Activated CD4-positive, alpha-beta T cell treated with anti-CD3 and anti-CD28 coated beads, Interleukin-2, amount 10 ng/mL, durations not matched to agents 24 days and 14 days (primary cell): ENCODE data around the gene SLC5A10. TPM values are rescaled to one million over a fixed set of nuclear protein-coding genes. Genes with fewer than 3 reads are reported as not detected.

Experiments used
- DNase-seq: peaks from one replicate; pipeline ENCODE4 v3.0.0; 2022
- H3K27ac Mint-ChIP-seq: one replicate; pipeline ENCODE4 v1.8.0; 2022; ENCODE audit warnings: mild to moderate bottlenecking, mixed read lengths
- H3K27me3 Mint-ChIP-seq: one replicate; pipeline ENCODE4 v1.8.0; 2022; ENCODE audit warnings: mixed read lengths
- H3K36me3 Mint-ChIP-seq: one replicate; pipeline ENCODE4 v1.8.0; 2022; ENCODE audit warnings: low read depth, mild to moderate bottlenecking, mixed read lengths
- H3K4me1 Mint-ChIP-seq: one replicate; pipeline ENCODE4 v1.8.0; 2021; ENCODE audit warnings: mixed read lengths
- H3K4me3 Mint-ChIP-seq: one replicate; pipeline ENCODE4 v1.8.0; 2022; ENCODE audit warnings: mild to moderate bottlenecking, moderate library complexity, mixed read lengths
- H3K9me3 Mint-ChIP-seq: one replicate; pipeline ENCODE4 v1.8.0; 2021; ENCODE audit warnings: mixed read lengths
- intact Hi-C: fragments of 100-400 bp; cut with micrococcal nuclease; formaldehyde crosslinking; loops from one replicate; pipeline ENCODE4 v1.15.1; 2023
- total RNA-seq: library from RNA; stranded (reverse); gene quantifications from 2 replicates; pipeline ENCODE4 v1.2.3, GENCODE V29; 2022

SLC5A10 gene
- total RNA-seq, 1 donor from 2014 or later = not detected

GRCh38 chr17:18990331-18990730 lies 38.4 kb downstream of the SLC5A10 start:
- Mint-ChIP-seq H3K36me3 (peaks cover 14% of the 10 kb centered on the region), H3K4me3 (no peak overlapping the region), H3K4me1 (peaks cover 12% of the 10 kb centered on the region), H3K27ac (no peak overlapping the region), H3K27me3 (no peaks in the 10 kb centered on the region), H3K9me3 (peaks cover 5% of the 10 kb centered on the region)
- intact Hi-C loops = no loop called here
- no peak for DNase-seq

- Mint-ChIP-seq H3K27me3 (no peaks in the 10 kb centered on the region), H3K4me1 (peaks cover 12% of the 10 kb centered on the region), H3K9me3 (peaks cover 6% of the 10 kb centered on the region), H3K36me3 (peaks cover 24% of the 10 kb centered on the region), H3K4me3 (no peak overlapping the region), H3K27ac (no peak overlapping the region)
- intact Hi-C loops = no loop called here
- no peak for DNase-seq
These were observed 39.8 kb downstream of the SLC5A10 start for GRCh38 chr17:18991531-18992315.

GRCh38 chr17:18992454-18993130 lies 40.6 kb downstream of the SLC5A10 start:
- no peaks in the 10 kb centered on the region for H3K27me3 Mint-ChIP-seq
- intact Hi-C loops = no loop called here
- H3K36me3 Mint-ChIP-seq = peaks cover 25% of the 10 kb centered on the region
- H3K4me1 Mint-ChIP-seq = peaks cover 12% of the 10 kb centered on the region
- H3K4me3 Mint-ChIP-seq = no peak overlapping the region
- DNase-seq = no peak
- no peak overlapping the region for H3K27ac Mint-ChIP-seq
- peaks cover 6% of the 10 kb centered on the region for H3K9me3 Mint-ChIP-seq

- H3K27me3 Mint-ChIP-seq = no peaks in the 10 kb centered on the region
- intact Hi-C loops = no loop called here
- no peak for DNase-seq
These were observed 42.1 kb downstream of the SLC5A10 start for GRCh38 chr17:18993905-18994526.

GRCh38 chr17:18994631-18995030 lies 42.7 kb downstream of the SLC5A10 start:
- intact Hi-C loops = no loop called here
- peaks cover 6% of the 10 kb centered on the region for H3K9me3 Mint-ChIP-seq
- H3K4me3 Mint-ChIP-seq = no peak overlapping the region

More at GRCh38 chr17:18993905-18994526, 42.1 kb downstream of the SLC5A10 start:
- Mint-ChIP-seq H3K4me1 (peaks cover 12% of the 10 kb centered on the region), H3K36me3 (peaks cover 20% of the 10 kb centered on the region), H3K9me3 (peaks cover 6% of the 10 kb centered on the region), H3K4me3 (no peak overlapping the region), H3K27ac (no peak overlapping the region)

GRCh38 chr17:18995220-18995619 lies 43.3 kb downstream of the SLC5A10 start:
- no peaks in the 10 kb centered on the region for H3K27me3 Mint-ChIP-seq
- H3K9me3 Mint-ChIP-seq = peaks cover 6% of the 10 kb centered on the region
- H3K4me1 Mint-ChIP-seq = peaks cover 12% of the 10 kb centered on the region
- no peak for DNase-seq
- no peak overlapping the region for H3K27ac Mint-ChIP-seq
- H3K4me3 Mint-ChIP-seq = no peak overlapping the region
- peaks cover 20% of the 10 kb centered on the region for H3K36me3 Mint-ChIP-seq
- intact Hi-C loops = no loop called here

More at GRCh38 chr17:18994631-18995030, 42.7 kb downstream of the SLC5A10 start:
- no peaks in the 10 kb centered on the region for H3K27me3 Mint-ChIP-seq
- H3K4me1 Mint-ChIP-seq = peaks cover 12% of the 10 kb centered on the region
- DNase-seq = no peak
- H3K27ac Mint-ChIP-seq = no peak overlapping the region
- H3K36me3 Mint-ChIP-seq = peaks cover 20% of the 10 kb centered on the region

- intact Hi-C loops = no loop called here
- peaks cover 20% of the 10 kb centered on the region for H3K36me3 Mint-ChIP-seq
- H3K4me3 Mint-ChIP-seq = no peak overlapping the region
- peaks cover 14% of the 10 kb centered on the region for H3K4me1 Mint-ChIP-seq
- no peak overlapping the region for H3K27ac Mint-ChIP-seq
- H3K9me3 Mint-ChIP-seq = peaks cover 6% of the 10 kb centered on the region
- no peak for DNase-seq
- no peaks in the 10 kb centered on the region for H3K27me3 Mint-ChIP-seq
These were observed 44.5 kb downstream of the SLC5A10 start for GRCh38 chr17:18996458-18996857.

- no peaks in the 10 kb centered on the region for H3K27me3 Mint-ChIP-seq
- H3K4me1 Mint-ChIP-seq = peaks cover 23% of the 10 kb centered on the region
- no peak for DNase-seq
- H3K27ac Mint-ChIP-seq = no peak overlapping the region
- H3K36me3 Mint-ChIP-seq = peaks cover 22% of the 10 kb centered on the region
- H3K4me3 Mint-ChIP-seq = no peak overlapping the region
- intact Hi-C loops = no loop called here
- H3K9me3 Mint-ChIP-seq = peaks cover 6% of the 10 kb centered on the region
These were observed 45.8 kb downstream of the SLC5A10 start for GRCh38 chr17:18997650-18998196.

GRCh38 chr17:18999394-18999793 lies 47.4 kb downstream of the SLC5A10 start:
- Mint-ChIP-seq H3K4me3 (no peak overlapping the region), H3K27ac (no peak overlapping the region), H3K4me1 (peaks cover 15% of the 10 kb centered on the region), H3K36me3 (peaks cover 21% of the 10 kb centered on the region), H3K27me3 (no peaks in the 10 kb centered on the region), H3K9me3 (peaks cover 6% of the 10 kb centered on the region)
- intact Hi-C loops = no loop called here
- no peak for DNase-seq

- peaks cover 5% of the 10 kb centered on the region for H3K9me3 Mint-ChIP-seq
- intact Hi-C loops = loop anchor here (5.0 kb wide), 1 partner anchor 33 kb away; no protein-coding TSS in a partner anchor
- no peak for DNase-seq
- no peaks in the 10 kb centered on the region for H3K27me3 Mint-ChIP-seq
- no peak overlapping the region for H3K27ac Mint-ChIP-seq
- peaks cover 21% of the 10 kb centered on the region for H3K36me3 Mint-ChIP-seq
- no peak overlapping the region for H3K4me3 Mint-ChIP-seq
- peaks cover 17% of the 10 kb centered on the region for H3K4me1 Mint-ChIP-seq
These were observed 47.9 kb downstream of the SLC5A10 start for GRCh38 chr17:18999911-19000310.

- Mint-ChIP-seq H3K27me3 (no peaks in the 10 kb centered on the region), H3K36me3 (peaks cover 14% of the 10 kb centered on the region), H3K4me3 (no peak overlapping the region), H3K4me1 (peaks cover 17% of the 10 kb centered on the region), H3K9me3 (no peaks in the 10 kb centered on the region), H3K27ac (no peak overlapping the region)
- DNase-seq = no peak
- intact Hi-C loops = loop anchor here (5.0 kb wide), 1 partner anchor 33 kb away; no protein-coding TSS in a partner anchor
These were observed 48.8 kb downstream of the SLC5A10 start for GRCh38 chr17:19000531-19001325.

- Mint-ChIP-seq H3K27ac (no peak overlapping the region), H3K4me3 (peak overlapping the region; percentile 90), H3K36me3 (peaks cover 5% of the 10 kb centered on the region), H3K4me1 (peaks cover 19% of the 10 kb centered on the region), H3K9me3 (no peaks in the 10 kb centered on the region), H3K27me3 (peaks cover 4% of the 10 kb centered on the region)
- intact Hi-C loops = loop anchor here (5.0 kb wide), 1 partner anchor 35 kb away; no protein-coding TSS in a partner anchor
- DNase-seq = no peak
These were observed 50.1 kb downstream of the SLC5A10 start for GRCh38 chr17:19001907-19002590.
